Naive thymus-derived CD8-positive, alpha-beta T cell (primary cell): ENCODE data around the gene PHRF1. TPM values are rescaled to one million over a fixed set of nuclear protein-coding genes. Genes with fewer than 3 reads are reported as not detected.

ENCODE experiments used
- ATAC-seq, 2 donors: fragments of 150-1000 bp; cut with Tn5 transposase in 1 of 2; sonication (Bioruptor Pico), chemical (Tn5 transposase) in 1 of 2; 1 replicate in 1 of 2; 2 replicates in 1 of 2; pipeline ENCODE4 v1.10.0; 2021; ENCODE audit warnings: mild to moderate bottlenecking in 2 of 2, moderate library complexity in 2 of 2
- POLR2A ChIA-PET: fragments of 350-600 bp; sonication (Branson Sonifier 250); formaldehyde crosslinking; loops from one replicate; lab custom pipeline; 2021; ENCODE audit warnings: antibody characterized with exemption; lab: Charles Lee
- DNase-seq, 10 donors: peaks; one replicate each; pipeline versions ENCODE4 v3.0.0 to v3.0.0-alpha.2; 2020 to 2022
- H3K27ac Mint-ChIP-seq, 10 donors: one replicate each; pipeline ENCODE4 v1.8.0; 2020 to 2022; ENCODE audit warnings: mild to moderate bottlenecking in 10 of 10, mixed read lengths in 10 of 10, moderate library complexity in 4 of 10, inconsistent platforms in 1 of 10
- H3K27me3 Mint-ChIP-seq, 5 donors: one replicate each; pipeline ENCODE4 v1.8.0; 2021 to 2022; ENCODE audit warnings: mixed read lengths in 5 of 5
- H3K36me3 Mint-ChIP-seq, 3 donors: one replicate each; pipeline ENCODE4 v1.8.0; 2020 to 2022; ENCODE audit warnings: mixed read lengths in 3 of 3, mild to moderate bottlenecking in 2 of 3, inconsistent platforms in 1 of 3
- H3K4me1 Mint-ChIP-seq, 4 donors: one replicate each; pipeline ENCODE4 v1.8.0; 2021 to 2022; ENCODE audit warnings: mixed read lengths in 4 of 4
- H3K4me3 Mint-ChIP-seq, 10 donors: one replicate each; pipeline ENCODE4 v1.8.0; 2020 to 2022; ENCODE audit warnings: mild to moderate bottlenecking in 10 of 10, mixed read lengths in 10 of 10, moderate library complexity in 6 of 10, inconsistent platforms in 1 of 10
- H3K9me3 Mint-ChIP-seq, 9 donors: one replicate each; pipeline ENCODE4 v1.8.0; 2020 to 2022; ENCODE audit warnings: mixed read lengths in 9 of 9, mild to moderate bottlenecking in 3 of 9, inconsistent platforms in 1 of 9, moderate library complexity in 1 of 9
- polyA plus RNA-seq, 3 donors: library from polyadenylated mRNA; unstranded; fragments of 300-500 nt; fragmentation: Illumina TruSeq; gene quantifications; one replicate each; pipeline ENCODE4 v1.2.3, GENCODE V29; 2021
- total RNA-seq, 8 experiments: library from RNA in 2 of 8; stranded (reverse) in 2 of 8; gene quantifications; one replicate each; pipeline ENCODE4 v1.2.3 and lab custom pipeline; 2021 to 2026

Gene PHRF1
- total and polyA plus RNA-seq, 5 experiments from 2014 or later, result 3.5 to 54.7 (median 19.8) TPM

GRCh38 chr11:533586-534395 lies 42.5 kb upstream of the PHRF1 start:
- H3K27ac Mint-ChIP-seq, result peak overlapping the region in 2 of 10 donors; percentile 20 to 49
- H3K4me1 Mint-ChIP-seq, result peaks cover 2 to 23% (median 18%) of the 10 kb centered on the region in 4 donors
- peak overlapping the region in 8 of 10 donors; percentile 16 to 88 (median 64) for H3K4me3 Mint-ChIP-seq
- DNase-seq (no peak), ATAC-seq (no peak)
- H3K9me3 Mint-ChIP-seq, result no peaks in the 10 kb centered on the region
- H3K36me3 Mint-ChIP-seq, result peaks cover 0 to 13% (median 0%) of the 10 kb centered on the region in 3 donors
- POLR2A ChIA-PET, result interaction anchor here (1.1 to 5.5 kb wide), 5 partner anchors 15 to 327 kb away, joined by 3 to 42 read pairs (median 7); partner anchors contain the start of genes BET1L, PTDSS2, RIC8A and RNH1
- H3K27me3 Mint-ChIP-seq, result no peaks in the 10 kb centered on the region

- peak in 4 of 10 donors; percentile 28 to 40 (median 34) for DNase-seq
- H3K36me3 Mint-ChIP-seq, result peaks cover 0 to 13% (median 0%) of the 10 kb centered on the region in 3 donors
- POLR2A ChIA-PET, result interaction anchor here (1.1 to 5.5 kb wide), 6 partner anchors 16 to 327 kb away, joined by 3 to 42 read pairs (median 6); partner anchors contain the start of genes BET1L, PNPLA2, PTDSS2 and RIC8A
- H3K4me1 Mint-ChIP-seq, result peaks cover 2 to 25% (median 18%) of the 10 kb centered on the region in 4 donors
- no peaks in the 10 kb centered on the region for H3K27me3 Mint-ChIP-seq
- H3K9me3 Mint-ChIP-seq, result no peaks in the 10 kb centered on the region
- peak; percentile 0 to 6 for ATAC-seq
- peak overlapping the region in 3 of 10 donors; percentile 52 to 83 (median 79) for H3K27ac Mint-ChIP-seq
- peak overlapping the region; percentile 50 to 88 (median 73) for H3K4me3 Mint-ChIP-seq
Observed at GRCh38 chr11:534396-535209, 41.7 kb upstream of the PHRF1 start.

- peak overlapping the region in 1 of 10 donors; percentile 85 for H3K4me3 Mint-ChIP-seq
- no peaks in the 10 kb centered on the region for H3K27me3 Mint-ChIP-seq
- no peaks in the 10 kb centered on the region for H3K9me3 Mint-ChIP-seq
- POLR2A ChIA-PET, result interaction anchor here (0.8 to 5.5 kb wide), 15 partner anchors 9 to 328 kb away, joined by 3 to 42 read pairs (median 4); partner anchors contain the start of genes BET1L, PNPLA2, RIC8A and RNH1
- ATAC-seq, result peak; percentile 16 to 20
- peaks cover 2 to 25% (median 18%) of the 10 kb centered on the region in 4 donors for H3K4me1 Mint-ChIP-seq
- H3K36me3 Mint-ChIP-seq, result peaks cover 0 to 12% (median 0%) of the 10 kb centered on the region in 3 donors
- no peak overlapping the region for H3K27ac Mint-ChIP-seq
- peak in 1 of 10 donors; percentile 60 for DNase-seq
Observed at GRCh38 chr11:535210-535518, 41.1 kb upstream of the PHRF1 start.

GRCh38 chr11:535519-536454 lies 40.5 kb upstream of the PHRF1 start, which contains the start of gene HRAS:
TSS of gene HRAS (minus strand) at chr11:535576.
- POLR2A ChIA-PET, result interaction anchor here (0.6 to 5.5 kb wide), 34 partner anchors 10 to 329 kb away, joined by 3 to 42 read pairs (median 4); partner anchors contain the start of genes BET1L, DEAF1, PHRF1 and PNPLA2
- Mint-ChIP-seq H3K27ac (peak within 1 kb of the TSS; percentile 89 to 99 (median 98)), H3K9me3 (no peaks in the 10 kb centered on the region), H3K36me3 (peaks cover 0 to 10% (median 0%) of the 10 kb centered on the region in 3 donors), H3K4me3 (peak within 1 kb of the TSS; percentile 85 to 97 (median 96)), H3K4me1 (peaks cover 2 to 25% (median 18%) of the 10 kb centered on the region in 4 donors), H3K27me3 (no peaks in the 10 kb centered on the region)
- ATAC-seq (peak; percentile 72 to 79), DNase-seq (peak; percentile 90 to 98 (median 96))

GRCh38 chr11:536841-537621 lies 39.2 kb upstream of the PHRF1 start, which contains the start of gene LRRC56:
TSS of gene LRRC56 (plus strand) at chr11:537527. CDS start at chr11:540685, 3,158 bp downstream.
- DNase-seq, result peak; percentile 88 to 97 (median 93)
- Mint-ChIP-seq H3K36me3 (peaks cover 0 to 6% (median 0%) of the 10 kb centered on the region in 3 donors), H3K27ac (peak within 1 kb of the TSS; percentile 89 to 99 (median 98)), H3K4me3 (peak within 1 kb of the TSS; percentile 85 to 97 (median 96)), H3K4me1 (peaks cover 2 to 25% (median 18%) of the 10 kb centered on the region in 4 donors), H3K27me3 (no peaks in the 10 kb centered on the region), H3K9me3 (no peaks in the 10 kb centered on the region)
- ATAC-seq, result peak; percentile 46 to 52
- POLR2A ChIA-PET, result interaction anchor here (0.6 to 5.5 kb wide), 23 partner anchors 14 to 330 kb away, joined by 3 to 42 read pairs (median 4); partner anchors contain the start of genes BET1L, DEAF1, LMNTD2 and PGGHG

GRCh38 chr11:537622-538430 lies 38.4 kb upstream of the PHRF1 start:
- Mint-ChIP-seq H3K27me3 (no peaks in the 10 kb centered on the region), H3K4me1 (peaks cover 2 to 25% (median 18%) of the 10 kb centered on the region in 4 donors), H3K9me3 (no peaks in the 10 kb centered on the region), H3K4me3 (peak overlapping the region; percentile 59 to 85 (median 73)), H3K27ac (peak overlapping the region; percentile 48 to 98 (median 86)), H3K36me3 (peaks cover 0 to 4% (median 2%) of the 10 kb centered on the region in 3 donors)
- ATAC-seq (no peak), DNase-seq (no peak)
- POLR2A ChIA-PET, result interaction anchor here (0.7 to 5.5 kb wide), 11 partner anchors 15 to 260 kb away, joined by 3 to 42 read pairs (median 5); partner anchors contain the start of genes LMNTD2, PGGHG, RNH1 and SLC25A22

GRCh38 chr11:538431-539051 lies 37.7 kb upstream of the PHRF1 start:
- ATAC-seq (no peak), DNase-seq (peak in 1 of 10 donors; percentile 59)
- H3K36me3 Mint-ChIP-seq, result peaks cover 0 to 4% (median 2%) of the 10 kb centered on the region in 3 donors
- POLR2A ChIA-PET, result interaction anchor here (0.7 to 1.2 kb wide), 3 partner anchors 18 to 132 kb away, joined by 3 to 5 read pairs (median 4); no protein-coding TSS in a partner anchor
- peaks cover 2 to 25% (median 18%) of the 10 kb centered on the region in 4 donors for H3K4me1 Mint-ChIP-seq
- H3K27ac Mint-ChIP-seq, result peak overlapping the region in 9 of 10 donors; percentile 59 to 98 (median 81)
- no peaks in the 10 kb centered on the region for H3K9me3 Mint-ChIP-seq
- peak overlapping the region in 7 of 10 donors; percentile 23 to 81 (median 53) for H3K4me3 Mint-ChIP-seq
- H3K27me3 Mint-ChIP-seq, result no peaks in the 10 kb centered on the region

GRCh38 chr11:539971-540481 lies 36.2 kb upstream of the PHRF1 start:
- POLR2A ChIA-PET, result interaction anchor here (0.8 to 1.1 kb wide), 2 partner anchors 11 to 16 kb away, joined by 3 to 4 read pairs; no protein-coding TSS in a partner anchor
- Mint-ChIP-seq H3K36me3 (peaks cover 0 to 4% (median 2%) of the 10 kb centered on the region in 3 donors), H3K4me3 (no peak overlapping the region), H3K27ac (peak overlapping the region in 1 of 10 donors; percentile 43), H3K4me1 (peaks cover 2 to 20% (median 18%) of the 10 kb centered on the region in 4 donors), H3K27me3 (no peaks in the 10 kb centered on the region), H3K9me3 (no peaks in the 10 kb centered on the region)
- DNase-seq (peak in 1 of 10 donors; percentile 59), ATAC-seq (no peak)
